Germinal center (tissue), 1 donor: Measurements from ENCODE around the gene INTS3.
"Not testable (repeated sequence)": the region's sequence is repeated elsewhere in the genome, so short reads cannot be mapped to it uniquely, and the experiment has no call there.

Source experiments
- DNase-seq: peaks from one replicate; pipeline ENCODE4 v3.0.0; 2012; ENCODE audit warnings: mixed read lengths, low spot score

The INTS3 gene

GRCh38 chr1:153779781-153780541 lies 52.1 kb downstream of the INTS3 start:
- no peak for DNase-seq

- no peak for DNase-seq
Measured at GRCh38 chr1:153780551-153780950, 52.7 kb downstream of the INTS3 start.

- DNase-seq: not testable (repeated sequence)
Measured at GRCh38 chr1:153782648-153783047, 54.8 kb downstream of the INTS3 start.

- peak; percentile 97 for DNase-seq
Measured at GRCh38 chr1:153783233-153784190, 55.7 kb downstream of the INTS3 start.

- DNase-seq: no peak
Measured at GRCh38 chr1:153786038-153786790, 58.4 kb downstream of the INTS3 start.

- no peak for DNase-seq
Measured at GRCh38 chr1:153789478-153790034, 61.7 kb downstream of the INTS3 start.

- no peak for DNase-seq
Measured at GRCh38 chr1:153790313-153790965, 62.6 kb downstream of the INTS3 start.

GRCh38 chr1:153790966-153791647 lies 63.3 kb downstream of the INTS3 start:
- peak; percentile 86 for DNase-seq

- DNase-seq: no peak
Measured at GRCh38 chr1:153791648-153792253, 63.9 kb downstream of the INTS3 start.

GRCh38 chr1:153792631-153793041 lies 64.8 kb downstream of the INTS3 start:
- DNase-seq: no peak

GRCh38 chr1:153793261-153793972 lies 65.6 kb downstream of the INTS3 start:
- no peak for DNase-seq

- DNase-seq: no peak
Measured at GRCh38 chr1:153793973-153794615, 66.2 kb downstream of the INTS3 start.

- no peak for DNase-seq
Measured at GRCh38 chr1:153794624-153795329, 66.9 kb downstream of the INTS3 start.

GRCh38 chr1:153795330-153795837 lies 67.5 kb downstream of the INTS3 start:
- no peak for DNase-seq

- DNase-seq: no peak
Measured at GRCh38 chr1:153795934-153796785, 68.3 kb downstream of the INTS3 start.

- peak; percentile 85 for DNase-seq
Measured at GRCh38 chr1:153796786-153797659, 69.2 kb downstream of the INTS3 start.
